IPS-18c (cell line): ENCODE measurements around the gene LEMD2.

Experiments
- H3K4me3 ChIP-seq: 2 replicates; pipeline ENCODE4 v1.7.0; 2013; ENCODE audit warnings: low read depth, mild to moderate bottlenecking, low read length, moderate library complexity; ENCODE audit not compliant: insufficient read depth
- H3K9me3 ChIP-seq: one replicate; pipeline ENCODE4 v1.6.1; 2013; ENCODE audit warnings: mild to moderate bottlenecking, low read length, moderate library complexity; ENCODE audit not compliant: control insufficient read depth, insufficient read depth

The LEMD2 gene

DNA sequence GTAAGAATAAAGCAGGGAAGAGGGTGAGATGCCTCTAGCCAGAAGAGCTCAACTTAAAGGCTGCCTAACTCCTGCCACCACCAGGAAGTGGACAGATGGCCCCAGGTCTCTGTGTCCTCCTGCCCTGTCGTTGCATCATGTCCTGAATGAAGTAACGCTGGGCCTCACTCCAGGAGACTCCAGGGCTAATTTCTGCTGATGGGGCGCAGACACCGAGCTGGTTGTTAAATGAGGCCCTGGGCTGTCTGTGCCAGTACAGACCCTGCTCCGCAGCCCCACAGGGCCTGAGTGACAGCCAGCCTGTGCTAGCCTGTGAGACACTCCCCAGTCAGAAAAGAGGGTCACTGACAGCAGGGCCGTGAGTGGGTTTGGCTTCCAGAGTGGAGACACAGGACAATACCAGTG, 48.7 kb downstream of the LEMD2 start:
- no peak overlapping the region for H3K4me3 ChIP-seq
- no peaks in the 10 kb centered on the region for H3K9me3 ChIP-seq

GRCh38 chr6:33739571-33739970, 49.4 kb downstream of the LEMD2 start:
- Histone ChIP-seq H3K4me3 (no peak overlapping the region), H3K9me3 (no peaks in the 10 kb centered on the region)

- Histone ChIP-seq H3K9me3 (no peaks in the 10 kb centered on the region), H3K4me3 (no peak overlapping the region)
Observed at GRCh38 chr6:33738879-33739278, 50.1 kb downstream of the LEMD2 start.

DNA sequence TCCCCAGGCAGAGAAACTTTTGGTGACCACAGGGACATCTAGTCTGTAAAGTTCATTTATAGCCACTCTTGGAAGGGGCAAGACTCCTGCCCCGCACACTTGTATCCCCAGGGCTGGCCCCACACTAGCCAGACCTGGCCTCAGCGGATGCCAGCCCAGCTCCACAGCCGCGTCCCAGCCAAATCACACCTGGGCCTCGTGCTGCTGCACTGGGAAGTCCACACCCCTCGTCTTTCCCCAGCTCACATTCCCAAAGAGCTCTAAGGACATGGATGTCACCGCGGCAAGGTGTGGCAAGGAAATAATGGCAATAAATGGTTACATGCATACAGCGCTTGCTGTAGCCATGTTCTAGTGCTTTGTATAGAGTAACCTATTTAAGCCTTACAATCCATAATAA, 50.8 kb downstream of the LEMD2 start:
- H3K4me3 ChIP-seq = no peak overlapping the region
- peaks cover 2% of the 10 kb centered on the region for H3K9me3 ChIP-seq

DNA sequence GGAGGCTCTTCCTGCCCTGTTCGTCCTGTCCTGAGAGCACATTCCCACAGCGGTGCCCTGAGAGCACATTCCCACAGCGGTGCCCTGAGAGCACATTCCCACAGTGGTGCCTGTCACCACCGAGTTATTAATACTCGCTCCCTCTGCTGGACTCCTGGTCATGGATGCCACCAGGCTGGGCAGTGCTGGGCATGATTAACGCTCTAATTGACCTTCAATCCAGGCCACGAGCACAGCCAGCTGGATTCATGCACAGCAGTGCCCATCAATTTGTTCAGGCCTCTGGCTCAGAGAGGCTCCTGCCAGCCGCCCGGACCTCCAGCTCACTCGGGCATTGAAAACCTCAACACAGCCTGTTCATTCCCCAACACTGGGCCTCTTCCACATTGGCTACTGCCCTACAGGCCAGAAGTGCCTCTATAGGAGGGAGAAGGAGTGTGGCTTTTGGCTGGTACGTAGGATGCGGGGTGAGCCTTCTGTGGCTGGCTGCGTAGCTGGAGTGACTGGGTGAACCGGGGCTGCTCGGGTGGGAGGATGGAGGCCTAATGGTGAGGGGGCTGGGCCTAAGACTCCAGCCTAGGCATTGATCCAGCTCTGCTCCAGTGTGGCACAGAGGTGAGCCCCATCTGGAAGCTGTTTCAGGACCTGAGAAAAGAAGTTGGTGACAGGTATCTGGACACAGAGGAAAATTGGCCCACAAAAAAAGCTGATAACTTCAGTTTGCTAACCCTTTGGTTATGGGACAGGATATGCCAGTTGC, 51.5 kb downstream of the LEMD2 start:
- no peak overlapping the region for H3K4me3 ChIP-seq
- peaks cover 3% of the 10 kb centered on the region for H3K9me3 ChIP-seq

GRCh38 chr6:33735216-33735615, 53.7 kb downstream of the LEMD2 start:
- H3K4me3 ChIP-seq = no peak overlapping the region
- peaks cover 3% of the 10 kb centered on the region for H3K9me3 ChIP-seq

GRCh38 chr6:33733709-33734007, 55.3 kb downstream of the LEMD2 start:
- Histone ChIP-seq H3K4me3 (no peak overlapping the region), H3K9me3 (peaks cover 3% of the 10 kb centered on the region)

DNA sequence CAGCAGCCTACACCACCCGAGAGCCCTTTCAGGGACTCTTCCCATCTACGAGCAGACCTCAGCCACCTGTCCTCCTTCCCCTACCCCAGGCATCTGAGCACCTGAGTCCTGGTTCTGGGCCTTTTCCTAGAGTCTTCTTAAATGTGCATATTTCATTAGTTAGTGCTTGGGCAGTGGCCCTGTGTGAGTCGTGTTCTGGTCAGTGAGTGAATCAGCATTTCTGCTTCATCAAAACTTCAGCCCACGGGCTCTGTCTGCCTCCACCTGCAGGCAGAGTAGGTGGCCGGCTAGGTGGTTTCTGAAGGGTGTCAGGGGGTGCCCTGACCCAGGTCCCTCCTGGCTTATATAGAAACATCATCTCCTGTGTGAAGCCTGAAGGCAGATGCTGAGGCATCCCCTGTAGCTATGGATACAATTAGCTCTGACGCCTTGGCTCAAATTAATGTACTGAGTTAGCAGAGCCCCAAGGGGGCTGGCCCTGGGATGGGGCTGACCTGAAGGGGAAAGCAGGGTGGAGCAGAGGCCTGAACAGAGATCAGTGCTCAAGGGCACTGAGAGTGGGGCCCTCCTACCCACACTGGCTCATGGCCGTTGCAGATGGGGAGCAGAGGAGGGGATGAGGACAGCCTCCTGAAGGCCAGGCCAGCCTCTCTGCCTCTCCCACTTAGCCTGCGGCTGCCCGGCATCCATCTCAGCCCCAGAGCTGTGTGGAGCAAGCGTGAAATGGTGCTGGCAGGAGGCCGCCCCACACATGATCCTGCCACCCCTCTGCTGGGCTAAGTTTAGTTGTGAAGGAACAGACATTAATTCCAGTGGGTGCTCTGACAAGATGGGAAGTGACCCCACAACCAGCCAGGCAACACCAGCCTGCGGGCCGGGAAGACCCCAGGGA, 55.9 kb downstream of the LEMD2 start:
- peaks cover 3% of the 10 kb centered on the region for H3K9me3 ChIP-seq
- H3K4me3 ChIP-seq = no peak overlapping the region

DNA sequence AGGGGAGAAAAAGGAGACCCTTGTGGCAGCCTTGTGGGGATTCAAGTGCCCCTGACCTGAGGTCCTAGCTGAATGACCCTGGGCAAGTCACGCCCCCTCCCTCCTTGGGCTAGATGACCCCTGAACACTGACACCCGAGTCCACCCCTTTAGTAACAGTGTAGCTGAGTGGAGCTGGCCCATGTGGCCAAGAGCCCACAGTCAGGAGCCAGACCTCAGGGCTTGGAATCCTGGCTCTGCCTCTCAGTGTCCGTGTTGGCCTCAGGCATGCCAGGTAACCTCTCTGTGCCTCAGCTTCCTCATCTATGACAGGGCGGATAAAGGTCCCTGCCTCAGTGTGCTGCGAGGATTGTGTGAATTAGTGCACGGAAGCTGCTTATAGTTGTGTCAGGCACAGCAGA, 56.5 kb downstream of the LEMD2 start:
- H3K9me3 ChIP-seq = peaks cover 3% of the 10 kb centered on the region

GRCh38 chr6:33731751-33732282, 57.1 kb downstream of the LEMD2 start:
- peaks cover 3% of the 10 kb centered on the region for H3K9me3 ChIP-seq
- no peak overlapping the region for H3K4me3 ChIP-seq

More for the DNA sequence above, 56.5 kb downstream of the LEMD2 start:
- no peak overlapping the region for H3K4me3 ChIP-seq

DNA sequence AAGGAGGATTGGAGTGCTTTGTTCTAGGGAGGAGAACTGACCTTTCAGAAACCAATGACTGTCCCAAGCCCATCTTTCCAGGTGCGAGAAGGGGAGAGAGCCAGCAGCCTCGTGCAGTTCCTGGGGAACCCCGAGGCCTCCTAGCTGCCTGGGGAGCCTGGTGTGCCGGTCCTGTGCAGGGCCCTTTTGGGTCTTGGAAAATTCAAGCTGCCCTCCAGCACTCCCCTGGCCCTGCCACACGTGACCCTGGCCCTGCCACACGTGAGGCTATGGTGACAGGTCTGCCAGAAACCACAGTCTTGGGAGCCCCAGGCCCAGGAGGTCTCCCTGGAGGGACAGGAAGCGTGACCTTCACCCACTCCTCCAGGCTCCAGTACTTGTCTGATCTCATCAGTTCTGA, 57.9 kb downstream of the LEMD2 start:
- Histone ChIP-seq H3K9me3 (peaks cover 3% of the 10 kb centered on the region), H3K4me3 (no peak overlapping the region)

GRCh38 chr6:33730611-33731010, 58.3 kb downstream of the LEMD2 start:
- H3K9me3 ChIP-seq = peaks cover 3% of the 10 kb centered on the region
- no peak overlapping the region for H3K4me3 ChIP-seq

GRCh38 chr6:33729059-33729458, 59.9 kb downstream of the LEMD2 start:
- Histone ChIP-seq H3K9me3 (peaks cover 6% of the 10 kb centered on the region), H3K4me3 (no peak overlapping the region)

DNA sequence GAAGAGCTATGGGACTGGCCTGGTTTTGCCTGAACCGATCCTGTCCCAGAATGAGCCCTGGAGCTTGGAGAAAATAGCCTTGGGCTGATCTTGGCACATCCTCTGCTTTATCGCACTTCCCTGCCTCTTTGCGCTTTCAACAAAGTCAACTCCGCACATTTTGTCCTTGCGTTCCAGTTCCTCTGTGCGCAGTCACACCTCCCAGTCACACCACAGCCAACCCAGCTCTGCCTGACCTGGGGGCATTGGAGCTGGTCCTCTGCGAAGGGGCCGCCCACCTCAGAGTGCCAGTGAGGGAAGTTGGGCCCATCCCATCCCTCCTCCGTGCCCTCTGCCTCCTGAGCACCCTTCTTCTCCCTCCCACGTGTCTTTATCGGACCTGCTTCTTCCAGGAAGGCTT, 60.5 kb downstream of the LEMD2 start:
- Histone ChIP-seq H3K9me3 (peaks cover 6% of the 10 kb centered on the region), H3K4me3 (no peak overlapping the region)

GRCh38 chr6:33727932-33728331, 61.0 kb downstream of the LEMD2 start:
- Histone ChIP-seq H3K9me3 (peaks cover 3% of the 10 kb centered on the region), H3K4me3 (no peak overlapping the region)

DNA sequence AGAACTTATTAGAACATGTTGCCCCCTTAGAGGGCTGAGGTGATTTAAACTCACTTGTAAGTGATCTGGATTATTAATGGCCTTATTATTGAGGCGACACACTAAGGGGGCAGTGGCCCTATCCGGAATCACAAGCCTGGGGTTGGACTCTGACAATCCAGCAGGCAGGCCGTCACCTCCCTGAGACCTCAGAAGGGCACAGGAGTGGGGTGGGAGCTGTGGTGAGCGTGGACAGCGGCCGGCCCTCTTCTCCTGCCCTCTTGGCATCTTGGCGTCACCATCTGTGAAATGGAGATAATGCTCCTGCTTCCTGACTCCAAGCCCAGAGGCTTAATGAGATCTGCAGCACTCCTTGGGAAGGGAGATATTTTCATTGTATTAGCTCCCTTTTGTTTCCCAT, 61.8 kb downstream of the LEMD2 start:
- H3K9me3 ChIP-seq = peaks cover 3% of the 10 kb centered on the region
- H3K4me3 ChIP-seq = no peak overlapping the region

DNA sequence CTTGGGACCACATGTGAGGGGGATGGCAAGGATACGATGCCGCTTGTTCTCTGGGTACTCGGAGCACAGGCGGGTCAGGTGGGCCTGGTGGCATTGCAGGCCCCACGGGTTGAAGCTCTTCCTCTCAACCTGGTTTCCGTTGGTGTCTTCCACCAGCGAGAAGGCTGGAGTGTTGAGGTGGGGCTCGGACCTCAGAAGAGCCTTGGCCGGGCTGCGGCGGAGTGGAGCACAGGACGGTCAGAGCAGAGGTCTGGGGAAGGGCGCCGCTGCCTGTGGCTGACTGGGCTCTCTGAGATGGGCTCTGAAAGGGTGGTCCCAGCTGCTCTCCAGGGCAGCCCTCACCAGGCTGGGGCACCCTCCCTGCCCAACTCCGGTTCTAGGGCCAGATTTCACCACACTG, 62.2 kb downstream of the LEMD2 start:
- H3K9me3 ChIP-seq = peaks cover 3% of the 10 kb centered on the region
- H3K4me3 ChIP-seq = no peak overlapping the region
